ENCODE measurements around the gene SEM1. TPM values are rescaled to one million over a fixed set of nuclear protein-coding genes. Genes with fewer than 3 reads are reported as not detected.

SEM1 gene
- total and polyA plus RNA-seq, 12 donors, result 8.9 to 483 (median 52.6) TPM

DNA sequence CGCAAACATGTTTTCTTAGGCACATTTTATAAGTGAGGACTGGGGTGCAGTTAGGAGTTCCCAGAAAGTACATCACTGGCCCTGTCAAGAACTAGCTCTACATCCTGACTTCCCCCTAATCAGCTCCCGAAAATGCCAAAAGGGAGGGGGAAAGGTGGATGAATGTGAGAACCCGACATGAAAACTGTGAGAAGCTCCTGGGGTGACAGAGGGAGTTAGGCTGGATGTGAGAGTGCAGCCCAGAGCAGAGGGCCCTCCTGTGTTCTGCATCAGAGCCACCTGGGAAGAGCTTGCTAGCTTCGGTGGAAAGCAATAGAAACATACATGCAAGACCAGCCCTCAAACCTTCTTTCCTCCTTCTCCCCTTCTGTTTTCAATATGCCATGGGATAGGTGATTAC is 30.5 kb upstream of the SEM1 start:
- 43 to 66% (median 61%) methylated on average over 4 of the region's 4 CpGs for WGBS, 4 donors
- Histone ChIP-seq H3K36me3 (replicated peaks in 1 of 2) (no peaks in the 10 kb centered on the region), H3K27me3 (no peaks in the 10 kb centered on the region), H3K4me1 (replicated peaks in 1 of 2) (no peaks in the 10 kb centered on the region), H3K27ac (no peak overlapping the region), H3K4me3 (no peak overlapping the region), H3K9me3 (replicated peaks in 1 of 3) (no peaks in the 10 kb centered on the region)
- TF ChIP-seq, protein P1, sequence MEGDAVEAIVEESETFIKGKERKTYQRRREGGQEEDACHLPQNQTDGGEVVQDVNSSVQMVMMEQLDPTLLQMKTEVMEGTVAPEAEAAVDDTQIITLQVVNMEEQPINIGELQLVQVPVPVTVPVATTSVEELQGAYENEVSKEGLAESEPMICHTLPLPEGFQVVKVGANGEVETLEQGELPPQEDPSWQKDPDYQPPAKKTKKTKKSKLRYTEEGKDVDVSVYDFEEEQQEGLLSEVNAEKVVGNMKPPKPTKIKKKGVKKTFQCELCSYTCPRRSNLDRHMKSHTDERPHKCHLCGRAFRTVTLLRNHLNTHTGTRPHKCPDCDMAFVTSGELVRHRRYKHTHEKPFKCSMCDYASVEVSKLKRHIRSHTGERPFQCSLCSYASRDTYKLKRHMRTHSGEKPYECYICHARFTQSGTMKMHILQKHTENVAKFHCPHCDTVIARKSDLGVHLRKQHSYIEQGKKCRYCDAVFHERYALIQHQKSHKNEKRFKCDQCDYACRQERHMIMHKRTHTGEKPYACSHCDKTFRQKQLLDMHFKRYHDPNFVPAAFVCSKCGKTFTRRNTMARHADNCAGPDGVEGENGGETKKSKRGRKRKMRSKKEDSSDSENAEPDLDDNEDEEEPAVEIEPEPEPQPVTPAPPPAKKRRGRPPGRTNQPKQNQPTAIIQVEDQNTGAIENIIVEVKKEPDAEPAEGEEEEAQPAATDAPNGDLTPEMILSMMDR (IDR thresholded peaks at IDR 0.05), result no peak
- TF ChIP-seq POLR2A (IDR thresholded peaks at IDR 0.05), result no peak
- intact Hi-C loops (cut with DNase I), result no loop called here
- DNase-seq, result no peak

DNA sequence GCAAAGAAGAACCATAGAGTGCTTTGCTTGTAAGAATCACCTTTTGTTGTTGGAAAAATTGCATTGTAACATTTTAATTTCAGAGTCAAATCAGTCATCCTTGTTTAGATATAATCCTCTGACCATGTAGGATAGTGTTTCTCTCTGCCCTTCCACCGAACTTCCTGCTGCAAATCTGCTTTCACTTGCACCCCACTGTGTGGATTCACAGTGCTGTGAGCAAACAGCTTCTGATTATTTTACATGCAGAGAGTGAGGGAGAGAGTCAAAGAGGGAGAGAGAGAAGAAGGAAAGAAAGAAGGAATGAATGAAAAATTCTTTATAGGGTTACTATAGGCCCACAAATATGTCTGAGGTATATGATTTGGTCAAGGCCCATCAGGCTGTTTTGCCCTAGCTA is 30.0 kb upstream of the SEM1 start:
- Histone ChIP-seq H3K4me3 (no peak overlapping the region), H3K27me3 (no peaks in the 10 kb centered on the region), H3K27ac (no peak overlapping the region), H3K36me3 (replicated peaks in 1 of 2) (no peaks in the 10 kb centered on the region), H3K4me1 (replicated peaks in 1 of 2) (no peaks in the 10 kb centered on the region), H3K9me3 (replicated peaks in 1 of 3) (no peaks in the 10 kb centered on the region)
- TF ChIP-seq, protein P1 (IDR thresholded peaks at IDR 0.05), result no peak
- no peak for TF ChIP-seq POLR2A (IDR thresholded peaks at IDR 0.05)
- DNase-seq, result no peak
- WGBS, 4 donors, result 73 to 83% (median 81%) methylated on average over 1 of the region's 1 CpG
- intact Hi-C loops (cut with DNase I), result no loop called here

DNA sequence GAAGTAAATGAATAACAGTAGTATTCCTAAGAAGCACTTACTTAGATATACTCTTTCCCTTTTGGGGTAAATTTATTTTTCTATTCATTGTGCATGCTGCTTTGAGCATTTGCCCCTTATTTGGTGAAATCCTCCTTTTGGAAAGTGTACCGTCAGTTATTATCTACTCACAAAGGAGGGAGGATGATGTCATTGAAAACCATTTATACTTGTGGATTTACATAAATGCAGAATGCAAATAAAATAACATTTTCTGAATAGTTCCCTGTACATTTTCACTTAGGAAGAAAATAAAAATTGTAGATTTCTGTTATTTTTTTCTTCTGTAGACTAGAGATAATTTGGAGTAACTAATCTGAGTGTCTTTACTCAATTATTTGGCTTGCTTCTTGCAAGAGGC is 29.5 kb upstream of the SEM1 start:
- intact Hi-C loops (cut with DNase I), result no loop called here

DNA sequence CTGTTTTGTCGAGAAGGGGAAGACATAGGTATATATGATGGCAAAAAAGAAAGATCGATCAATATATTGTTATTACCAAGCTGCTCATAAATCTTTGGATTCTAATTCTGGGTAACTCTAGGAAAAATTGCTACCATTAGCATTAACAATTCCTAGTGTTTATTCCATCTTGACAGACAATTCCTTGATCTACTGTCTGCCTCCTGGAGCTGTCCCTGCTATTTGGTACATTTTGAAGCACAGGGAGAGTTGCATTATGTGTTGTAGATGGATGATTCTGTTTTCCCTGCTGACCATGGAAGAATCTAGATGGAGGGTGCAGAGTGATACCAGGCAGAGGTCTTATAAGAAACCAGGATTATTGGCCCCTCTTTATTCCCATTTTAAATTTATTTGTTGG is 29.1 kb upstream of the SEM1 start:
- no peaks in the 10 kb centered on the region for H3K9me3 ChIP-seq (replicated peaks in 1 of 3)
- no peak for DNase-seq
- 81 to 89% (median 85%) methylated on average over 2 of the region's 2 CpGs for WGBS, 4 donors
- no peaks in the 10 kb centered on the region for H3K27me3 ChIP-seq
- no peaks in the 10 kb centered on the region for H3K4me1 ChIP-seq (replicated peaks in 1 of 2)
- H3K36me3 ChIP-seq (replicated peaks in 1 of 2), result no peaks in the 10 kb centered on the region
- no peak overlapping the region for H3K4me3 ChIP-seq
- H3K27ac ChIP-seq, result no peak overlapping the region
- TF ChIP-seq POLR2A (IDR thresholded peaks at IDR 0.05), result no peak
- TF ChIP-seq, protein P1 (IDR thresholded peaks at IDR 0.05), result no peak
- intact Hi-C loops (cut with DNase I), result no loop called here

More for the DNA sequence above, 29.5 kb upstream of the SEM1 start:
- Histone ChIP-seq H3K4me3 (no peak overlapping the region), H3K4me1 (replicated peaks in 1 of 2) (no peaks in the 10 kb centered on the region), H3K27ac (no peak overlapping the region), H3K27me3 (no peaks in the 10 kb centered on the region), H3K36me3 (replicated peaks in 1 of 2) (no peaks in the 10 kb centered on the region), H3K9me3 (replicated peaks in 1 of 3) (no peaks in the 10 kb centered on the region)
- DNase-seq, result no peak
- WGBS, 4 donors, result 66 to 80% (median 73%) methylated on average over 1 of the region's 1 CpG
- TF ChIP-seq, protein P1 (IDR thresholded peaks at IDR 0.05), result no peak
- TF ChIP-seq POLR2A (IDR thresholded peaks at IDR 0.05), result no peak

All from adrenal gland (tissue), 12 donors.